HEK293T (cell line): ENCODE measurements around the gene SETD4.

Experiments
- CTCF ChIA-PET: fragments of 350-600 bp; formaldehyde crosslinking; extraction: SDS; loops from one replicate; lab custom pipeline; 2021; ENCODE audit warnings: antibody characterized with exemption, inconsistent platforms; lab: Yijun Ruan, JAX
- POLR2A ChIA-PET: fragments of 350-600 bp; formaldehyde crosslinking; extraction: SDS; loops from one replicate; lab custom pipeline; 2020; ENCODE audit warnings: antibody characterized with exemption, inconsistent platforms; lab: Yijun Ruan, JAX
- DNase-seq: peaks from one replicate; pipeline ENCODE4 v3.0.0; 2012; ENCODE audit warnings: mixed read lengths; ENCODE audit errors: extremely low spot score
- ARNT ChIP-seq: fragments of 450-650 bp; IDR thresholded peaks from 2 replicates; pipeline ENCODE4 v1.6.1; 2017; ENCODE audit warnings: mild to moderate bottlenecking
- BHLHE40 ChIP-seq: fragments of 450-650 bp; IDR thresholded peaks from 2 replicates; pipeline ENCODE4 v1.6.1; 2016; ENCODE audit warnings: mild to moderate bottlenecking, moderate library complexity, borderline replicate concordance
- CTBP1 ChIP-seq: fragments of 450-650 bp; IDR thresholded peaks from 2 replicates; pipeline ENCODE4 v1.6.1; 2016; ENCODE audit warnings: borderline replicate concordance
- ELF4 ChIP-seq: fragments of 450-650 bp; IDR thresholded peaks from 2 replicates; pipeline ENCODE4 v1.6.1; 2017; ENCODE audit warnings: antibody characterized with exemption
- FOXA1 ChIP-seq: fragments of 450-650 bp; IDR thresholded peaks from 2 replicates; pipeline ENCODE4 v1.6.1; 2016; ENCODE audit warnings: mild to moderate bottlenecking
- FOXK2 ChIP-seq: fragments of 450-650 bp; IDR thresholded peaks from 2 replicates; pipeline ENCODE4 v1.6.1; 2016; ENCODE audit warnings: mild to moderate bottlenecking
- FOXM1 ChIP-seq: fragments of 450-650 bp; IDR thresholded peaks from 2 replicates; pipeline ENCODE4 v1.6.1; 2017; ENCODE audit warnings: mild to moderate bottlenecking, borderline replicate concordance
- HDGF ChIP-seq: fragments of 450-650 bp; IDR thresholded peaks from 2 replicates; pipeline ENCODE4 v1.6.1; 2017; ENCODE audit warnings: antibody characterized with exemption, borderline replicate concordance
- L3MBTL2 ChIP-seq: fragments of 450-650 bp; conservative IDR thresholded peaks from 2 replicates; pipeline ENCODE4 v1.6.1; 2016; ENCODE audit warnings: mild to moderate bottlenecking
- LEF1 ChIP-seq: fragments of 450-650 bp; IDR thresholded peaks from 2 replicates; pipeline ENCODE4 v1.6.1; 2017; ENCODE audit warnings: mild to moderate bottlenecking, borderline replicate concordance
- NFRKB ChIP-seq: fragments of 450-650 bp; IDR thresholded peaks from 2 replicates; pipeline ENCODE4 v1.6.1; 2016; ENCODE audit warnings: mild to moderate bottlenecking, moderate library complexity
- SP1 ChIP-seq: fragments of 450-650 bp; IDR thresholded peaks from 2 replicates; pipeline ENCODE4 v1.6.1; 2017
- SUZ12 ChIP-seq: fragments of 450-650 bp; IDR thresholded peaks from 2 replicates; pipeline ENCODE4 v1.6.1; 2016; ENCODE audit warnings: mild to moderate bottlenecking
- TARDBP ChIP-seq: fragments of 450-650 bp; IDR thresholded peaks from 2 replicates; pipeline ENCODE4 v1.6.1; 2016
- ZNF384 ChIP-seq: fragments of 450-650 bp; IDR thresholded peaks from 2 replicates; pipeline ENCODE4 v1.6.1; 2016
- TF ChIP-seq, protein P1 (sequence below): fragments of 450-650 bp; IDR thresholded peaks from 2 replicates; pipeline ENCODE4 v1.6.1; 2016

The SETD4 gene

DNA sequence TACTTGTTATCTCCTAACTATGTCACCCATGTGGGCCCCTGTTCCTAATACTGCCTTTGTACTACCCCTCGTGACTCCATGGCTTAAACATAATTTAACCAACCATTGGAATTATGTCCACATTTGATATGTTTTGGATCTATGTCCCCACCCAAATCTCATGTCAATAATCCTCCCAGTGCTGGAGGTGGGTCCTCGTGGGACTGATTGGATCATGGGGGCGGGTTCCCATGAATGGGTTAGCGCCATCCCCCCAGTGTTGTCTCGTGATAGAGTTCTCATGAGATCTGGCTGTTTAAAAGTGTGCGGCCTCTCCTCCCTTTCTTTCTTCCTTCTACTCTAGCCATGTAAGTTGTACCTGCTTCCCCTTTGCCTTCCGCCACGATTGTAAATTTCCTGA is 19.3 kb upstream of the SETD4 start:
- ChIA-PET CTCF (no interaction called here), POLR2A (interaction anchor here (1.9 kb wide), 1 partner anchor 10 kb away, joined by 8 read pairs; the partner anchor contains the start of gene CBR1)
- DNase-seq: no peak
- TF ChIP-seq FOXA1 (no peak), ZNF384 (no peak), NFRKB (no peak), FOXM1 (no peak), SP1 (no peak), SUZ12 (no peak), HDGF (no peak), BHLHE40 (no peak), TARDBP (no peak), CTBP1 (no peak), ARNT (no peak), LEF1 (no peak)
- TF ChIP-seq, protein P1, sequence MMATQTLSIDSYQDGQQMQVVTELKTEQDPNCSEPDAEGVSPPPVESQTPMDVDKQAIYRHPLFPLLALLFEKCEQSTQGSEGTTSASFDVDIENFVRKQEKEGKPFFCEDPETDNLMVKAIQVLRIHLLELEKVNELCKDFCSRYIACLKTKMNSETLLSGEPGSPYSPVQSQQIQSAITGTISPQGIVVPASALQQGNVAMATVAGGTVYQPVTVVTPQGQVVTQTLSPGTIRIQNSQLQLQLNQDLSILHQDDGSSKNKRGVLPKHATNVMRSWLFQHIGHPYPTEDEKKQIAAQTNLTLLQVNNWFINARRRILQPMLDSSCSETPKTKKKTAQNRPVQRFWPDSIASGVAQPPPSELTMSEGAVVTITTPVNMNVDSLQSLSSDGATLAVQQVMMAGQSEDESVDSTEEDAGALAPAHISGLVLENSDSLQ: no peak

GRCh38 chr21:36079010-36079649 is 18.8 kb upstream of the SETD4 start:
- ChIA-PET POLR2A (interaction anchor here (1.9 kb wide), 1 partner anchor 9 kb away, joined by 8 read pairs; the partner anchor contains the start of gene CBR1), CTCF (interaction anchor here (1.2 kb wide), 1 partner anchor 46 kb away, joined by 4 read pairs; no protein-coding TSS in a partner anchor)
- TF ChIP-seq SP1: no peak
- no peak for TF ChIP-seq ARNT
- TF ChIP-seq ZNF384: no peak
- TF ChIP-seq BHLHE40: no peak
- no peak for TF ChIP-seq NFRKB
- TF ChIP-seq LEF1: no peak
- TF ChIP-seq, protein P1: no peak
- TF ChIP-seq ELF4: no peak
- no peak for TF ChIP-seq HDGF
- no peak for TF ChIP-seq TARDBP
- TF ChIP-seq FOXK2: no peak
- TF ChIP-seq CTBP1: no peak
- no peak for TF ChIP-seq FOXA1
- TF ChIP-seq SUZ12: no peak
- DNase-seq: no peak

DNA sequence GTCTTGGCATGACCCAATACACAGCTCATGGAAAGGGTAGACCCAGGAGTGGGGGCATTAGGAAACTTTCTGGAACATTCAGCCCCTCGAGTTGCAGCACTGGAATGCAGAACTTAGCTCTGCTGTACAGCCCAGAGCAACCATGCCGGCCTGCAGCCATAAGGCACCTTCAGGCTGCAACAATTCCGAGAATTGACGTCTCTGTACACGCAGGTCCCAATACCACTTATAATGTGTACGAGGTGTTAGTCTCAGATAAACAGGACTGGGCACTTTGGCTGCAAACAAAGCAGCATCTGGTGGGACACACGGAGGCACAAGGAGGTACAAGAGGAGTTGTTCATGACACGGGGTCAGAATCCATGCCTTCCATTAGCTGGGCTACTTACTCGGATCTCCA is 17.4 kb upstream of the SETD4 start:
- CTCF ChIA-PET: no interaction called here
- TF ChIP-seq ZNF384: no peak
- TF ChIP-seq HDGF: no peak
- TF ChIP-seq L3MBTL2: no peak
- no peak for TF ChIP-seq CTBP1
- no peak for TF ChIP-seq ARNT
- TF ChIP-seq ELF4: no peak
- TF ChIP-seq, protein P1: no peak
- TF ChIP-seq LEF1: no peak
- TF ChIP-seq NFRKB: no peak
- TF ChIP-seq FOXM1: no peak
- no peak for TF ChIP-seq FOXA1
- no peak for TF ChIP-seq FOXK2
- no peak for TF ChIP-seq SP1
- no peak for TF ChIP-seq SUZ12
- TF ChIP-seq TARDBP: no peak
- no peak for TF ChIP-seq BHLHE40
- DNase-seq: no peak
- POLR2A ChIA-PET: interaction anchor here (1.9 kb wide), 1 partner anchor 8 kb away, joined by 8 read pairs; the partner anchor contains the start of gene CBR1

DNA sequence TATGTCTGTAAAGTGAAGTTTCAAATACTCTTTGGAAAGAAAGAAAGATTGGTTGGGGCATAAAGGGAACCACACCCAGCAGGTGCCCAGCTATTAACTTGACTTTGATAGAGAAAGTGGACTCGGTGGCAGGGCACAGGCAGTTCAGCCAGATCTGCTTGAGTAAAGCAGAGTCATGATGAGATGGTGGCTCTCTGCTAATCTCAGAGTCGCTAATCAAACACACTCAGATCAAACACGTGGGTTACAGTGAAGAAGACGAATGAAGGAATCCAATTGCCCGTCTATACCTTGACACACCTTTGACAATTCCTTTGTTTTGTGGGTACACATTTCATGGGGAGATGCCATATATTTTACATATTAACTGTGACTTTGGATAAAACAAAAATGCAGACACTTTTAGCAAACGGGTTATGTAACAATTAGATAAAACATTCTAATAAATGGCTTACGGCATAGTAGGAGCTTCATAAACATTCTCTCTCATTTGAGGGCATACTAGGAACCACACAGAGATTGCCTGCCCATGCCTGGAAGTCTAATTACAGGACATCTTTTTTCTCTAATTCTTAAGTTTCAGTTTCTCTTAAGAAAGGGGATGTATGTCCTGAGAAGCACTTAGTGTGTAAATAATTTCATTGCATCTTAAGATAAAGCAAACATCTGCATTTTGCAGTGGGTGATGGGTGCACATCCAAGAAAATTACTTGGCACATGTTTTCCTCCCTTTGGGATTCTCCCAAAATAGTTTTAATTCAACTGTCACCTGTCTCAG is 16.7 kb upstream of the SETD4 start:
- no peak for TF ChIP-seq HDGF
- no peak for TF ChIP-seq L3MBTL2
- no peak for TF ChIP-seq LEF1
- no peak for TF ChIP-seq FOXM1
- no peak for TF ChIP-seq ARNT
- TF ChIP-seq SP1: no peak
- no peak for TF ChIP-seq CTBP1
- no peak for TF ChIP-seq TARDBP
- no peak for TF ChIP-seq NFRKB
- no peak for TF ChIP-seq FOXA1
- TF ChIP-seq ZNF384: no peak
- no peak for TF ChIP-seq FOXK2
- TF ChIP-seq ELF4: no peak
- TF ChIP-seq SUZ12: no peak
- TF ChIP-seq, protein P1: no peak
- ChIA-PET CTCF (no interaction called here), POLR2A (interaction anchor here (0.7 to 1.0 kb wide), 2 partner anchors 17 to 25 kb away, joined by 3 read pairs; no protein-coding TSS in a partner anchor)
- DNase-seq: no peak

DNA sequence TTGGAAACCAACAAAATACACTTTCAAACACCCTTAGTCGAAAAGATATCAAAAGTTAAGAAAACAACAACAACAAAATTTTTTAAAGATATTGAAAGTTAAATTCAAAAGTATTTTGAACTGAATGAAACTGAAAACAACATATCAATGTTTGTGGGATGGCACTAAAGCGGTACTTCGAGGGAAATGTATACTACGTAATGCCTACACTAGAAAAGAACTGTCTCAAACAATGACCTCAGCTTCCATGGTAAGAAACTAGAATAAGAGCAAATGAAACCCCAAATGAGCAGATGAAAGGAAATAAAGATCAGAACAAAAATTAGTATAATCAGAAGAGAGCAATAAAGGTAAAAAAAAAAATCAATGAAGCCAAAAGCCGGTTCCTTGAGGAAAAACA is 15.6 kb upstream of the SETD4 start:
- CTCF ChIA-PET: no interaction called here
- no peak for DNase-seq
- TF ChIP-seq BHLHE40 (no peak), L3MBTL2 (no peak), CTBP1 (no peak), TARDBP (no peak), FOXA1 (no peak), ARNT (no peak), FOXM1 (no peak)
- TF ChIP-seq, protein P1: no peak
- POLR2A ChIA-PET: interaction anchor here (1.0 kb wide), 1 partner anchor 16 kb away, joined by 3 read pairs; no protein-coding TSS in a partner anchor
